Gastrocnemius medialis (tissue), 4 donors: ENCODE data around the gene TSPAN11.

Experiments used
- POLR2A ChIP-seq, 2 donors: fragments of 450-650 bp; IDR thresholded peaks; one replicate each; pipeline ENCODE4 v1.6.1; 2017; ENCODE audit warnings: antibody characterized with exemption in 2 of 2, mild to moderate bottlenecking in 2 of 2, moderate library complexity in 2 of 2
- TF ChIP-seq, protein P1 (sequence below), 5 experiments: fragments of 450-650 bp in 3 of 5; fragments of 200-600 bp in 2 of 5; sonication (generic) in 2 of 5; IDR thresholded peaks in 4 of 5; conservative IDR thresholded peaks in 1 of 5; 1 replicate in 4 of 5; 2 replicates in 1 of 5; pipeline ENCODE4 v1.5.1; 2016 to 2019; ENCODE audit warnings: antibody characterized with exemption in 5 of 5, mild to moderate bottlenecking in 3 of 5, moderate library complexity in 3 of 5

DNA sequence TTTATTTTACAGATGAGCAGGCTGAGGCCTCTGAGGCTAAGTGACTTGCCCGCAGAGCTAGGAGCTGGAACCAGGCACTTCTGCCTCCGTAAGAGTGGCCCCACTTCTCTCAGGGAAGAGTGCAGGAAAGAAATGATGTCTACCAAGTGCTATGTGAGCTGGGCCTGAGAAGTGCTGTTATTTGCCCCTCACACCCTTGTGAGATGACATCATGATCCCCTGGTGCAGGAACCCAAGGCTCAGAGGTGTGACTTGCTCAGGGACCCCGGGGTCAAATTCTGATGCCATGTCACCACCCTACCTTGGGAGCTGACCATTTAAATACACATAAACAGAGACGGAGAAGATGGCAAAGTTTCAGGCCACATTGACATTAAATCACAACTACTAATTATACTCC is 83.4 kb downstream of the TSPAN11 start:
- TF ChIP-seq, protein P1, sequence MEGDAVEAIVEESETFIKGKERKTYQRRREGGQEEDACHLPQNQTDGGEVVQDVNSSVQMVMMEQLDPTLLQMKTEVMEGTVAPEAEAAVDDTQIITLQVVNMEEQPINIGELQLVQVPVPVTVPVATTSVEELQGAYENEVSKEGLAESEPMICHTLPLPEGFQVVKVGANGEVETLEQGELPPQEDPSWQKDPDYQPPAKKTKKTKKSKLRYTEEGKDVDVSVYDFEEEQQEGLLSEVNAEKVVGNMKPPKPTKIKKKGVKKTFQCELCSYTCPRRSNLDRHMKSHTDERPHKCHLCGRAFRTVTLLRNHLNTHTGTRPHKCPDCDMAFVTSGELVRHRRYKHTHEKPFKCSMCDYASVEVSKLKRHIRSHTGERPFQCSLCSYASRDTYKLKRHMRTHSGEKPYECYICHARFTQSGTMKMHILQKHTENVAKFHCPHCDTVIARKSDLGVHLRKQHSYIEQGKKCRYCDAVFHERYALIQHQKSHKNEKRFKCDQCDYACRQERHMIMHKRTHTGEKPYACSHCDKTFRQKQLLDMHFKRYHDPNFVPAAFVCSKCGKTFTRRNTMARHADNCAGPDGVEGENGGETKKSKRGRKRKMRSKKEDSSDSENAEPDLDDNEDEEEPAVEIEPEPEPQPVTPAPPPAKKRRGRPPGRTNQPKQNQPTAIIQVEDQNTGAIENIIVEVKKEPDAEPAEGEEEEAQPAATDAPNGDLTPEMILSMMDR (IDR thresholded peaks at IDR 0.05 in 4 of 5, conservative IDR thresholded peaks at IDR 0.05 in 1 of 5) = no peak
- no peak for TF ChIP-seq POLR2A (IDR thresholded peaks at IDR 0.05)
